Body of pancreas (tissue), 4 donors: ENCODE data around the gene RXRA.

Source experiments
- POLR2A ChIP-seq, 3 donors: fragments of 450-650 bp; IDR thresholded peaks; one replicate each; pipeline ENCODE4 v1.6.1; 2016; ENCODE audit warnings: antibody characterized with exemption in 3 of 3, mild to moderate bottlenecking in 2 of 3
- TF ChIP-seq, protein P1 (sequence below), 7 experiments: fragments of 450-650 bp in 4 of 7; fragments of 200-600 bp in 3 of 7; sonication (generic) in 3 of 7; IDR thresholded peaks; one replicate each; pipeline ENCODE4 v1.5.1; 2016 to 2019; ENCODE audit warnings: antibody characterized with exemption in 7 of 7

DNA sequence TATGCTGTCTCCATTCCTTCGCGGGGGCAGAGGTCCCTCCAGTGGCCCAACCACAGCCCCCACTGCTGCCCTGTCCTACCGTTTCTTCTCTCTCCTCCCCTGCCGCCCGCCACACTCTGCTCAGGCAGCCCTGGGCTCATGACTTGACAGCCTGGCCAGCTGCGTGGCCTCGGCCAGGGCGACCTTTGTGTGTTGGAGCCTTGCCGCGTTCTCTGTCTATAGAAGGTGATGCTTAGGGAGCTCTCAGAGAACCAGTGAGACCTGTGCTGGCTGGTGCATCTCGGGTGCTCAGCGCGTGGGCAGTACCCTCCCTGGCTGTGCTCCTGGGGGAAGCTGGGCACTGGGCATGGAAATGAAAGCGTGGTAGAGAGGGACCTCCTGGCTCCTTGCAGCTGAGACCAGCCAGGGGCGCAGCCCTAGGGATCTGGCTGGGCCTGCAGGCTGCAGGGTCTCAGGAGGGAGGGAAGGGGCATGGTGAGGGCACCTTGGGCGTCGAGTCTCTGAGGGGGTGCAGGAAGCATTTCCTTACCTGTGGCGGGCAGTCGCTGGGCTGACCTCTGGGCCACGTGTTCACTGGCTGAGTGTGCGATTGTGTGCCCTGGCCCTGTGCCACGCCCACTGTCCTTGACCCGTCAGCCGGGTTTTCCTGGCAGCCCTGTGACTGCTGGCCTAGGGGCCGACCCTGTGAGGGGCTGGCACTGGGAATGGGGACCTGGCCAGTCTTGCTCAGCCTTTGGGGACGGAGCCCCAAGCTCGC lies 50.3 kb downstream of the RXRA start:
- TF ChIP-seq, protein P1, sequence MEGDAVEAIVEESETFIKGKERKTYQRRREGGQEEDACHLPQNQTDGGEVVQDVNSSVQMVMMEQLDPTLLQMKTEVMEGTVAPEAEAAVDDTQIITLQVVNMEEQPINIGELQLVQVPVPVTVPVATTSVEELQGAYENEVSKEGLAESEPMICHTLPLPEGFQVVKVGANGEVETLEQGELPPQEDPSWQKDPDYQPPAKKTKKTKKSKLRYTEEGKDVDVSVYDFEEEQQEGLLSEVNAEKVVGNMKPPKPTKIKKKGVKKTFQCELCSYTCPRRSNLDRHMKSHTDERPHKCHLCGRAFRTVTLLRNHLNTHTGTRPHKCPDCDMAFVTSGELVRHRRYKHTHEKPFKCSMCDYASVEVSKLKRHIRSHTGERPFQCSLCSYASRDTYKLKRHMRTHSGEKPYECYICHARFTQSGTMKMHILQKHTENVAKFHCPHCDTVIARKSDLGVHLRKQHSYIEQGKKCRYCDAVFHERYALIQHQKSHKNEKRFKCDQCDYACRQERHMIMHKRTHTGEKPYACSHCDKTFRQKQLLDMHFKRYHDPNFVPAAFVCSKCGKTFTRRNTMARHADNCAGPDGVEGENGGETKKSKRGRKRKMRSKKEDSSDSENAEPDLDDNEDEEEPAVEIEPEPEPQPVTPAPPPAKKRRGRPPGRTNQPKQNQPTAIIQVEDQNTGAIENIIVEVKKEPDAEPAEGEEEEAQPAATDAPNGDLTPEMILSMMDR (IDR thresholded peaks at IDR 0.05), result no peak
- no peak for TF ChIP-seq POLR2A (IDR thresholded peaks at IDR 0.05)
